ENCODE data around the gene DSC2. TPM values are rescaled to one million over a fixed set of nuclear protein-coding genes. Genes with fewer than 3 reads are reported as not detected.

Gene DSC2
- total RNA-seq, 1 experiment from 2014 or later: 33.4 TPM

DNA sequence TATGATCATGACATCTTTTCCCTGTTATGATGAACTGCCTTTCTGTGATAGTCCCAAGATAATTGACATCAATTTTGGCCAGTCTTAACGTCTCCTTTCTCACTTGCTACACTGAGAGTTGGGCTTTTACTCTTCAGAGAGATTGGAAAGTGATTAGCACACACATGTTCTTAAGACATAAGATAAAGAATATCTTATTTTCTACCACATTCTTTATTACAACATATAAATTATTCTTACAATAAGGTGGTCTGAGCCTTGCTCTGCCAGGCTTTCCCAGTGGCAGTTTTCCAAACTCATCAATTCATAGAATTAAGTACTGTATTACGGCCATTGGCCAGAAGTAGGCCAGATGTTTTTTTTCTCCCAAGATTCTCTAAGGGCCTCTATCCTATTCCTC, 54.0 kb downstream of the DSC2 start:
- H3K4me1 ChIP-seq (ENCODE audit: control insufficient read depth in 1 of 2, insufficient read depth in 2 of 2, low read length in 2 of 2): peaks cover 0 to 35% of the 10 kb centered on the region in 2 experiments; a peak in 2 of 4 replicates
- no peak for ATAC-seq
- no peaks in the 10 kb centered on the region for H3K27me3 ChIP-seq (ENCODE audit: insufficient read depth, low read length)
- H3K79me2 ChIP-seq (ENCODE audit: insufficient read depth, low read length): no peaks in the 10 kb centered on the region
- no peak overlapping the region for H3K27ac ChIP-seq (ENCODE audit: low read depth, low read length)
- H2AFZ ChIP-seq (ENCODE audit: low read depth, low read length, poor library complexity, severe bottlenecking): no peak overlapping the region
- ChIA-PET RAD21 (ENCODE audit: low non-redundant PET in 1 of 2, low total read pairs in 2 of 2, uncharacterized antibody in 2 of 2, unreplicated experiment in 2 of 2) (no interaction called here), POLR2A (no interaction called here), CTCF (no interaction called here)
- no peaks in the 10 kb centered on the region for H4K20me1 ChIP-seq (ENCODE audit: insufficient read depth)
- no peaks in the 10 kb centered on the region for H3K36me3 ChIP-seq (ENCODE audit: control insufficient read depth in 1 of 2, insufficient read depth in 2 of 2, low read length in 2 of 2)
- H3K9ac ChIP-seq (ENCODE audit: low read length): no peak overlapping the region
- H3K9me2 ChIP-seq (ENCODE audit: insufficient read depth): no peaks in the 10 kb centered on the region
- TF ChIP-seq FOSL1 (IDR thresholded peaks at IDR 0.05; ENCODE audit: low read depth): no peak
- H3K4me3 ChIP-seq (replicated peaks in 1 of 2; ENCODE audit: low read depth in 1 of 2, low read length in 2 of 2): no peak overlapping the region
- no peak for DNase-seq (ENCODE audit: low read depth, low spot score)
- intact Hi-C loops (cut with micrococcal nuclease): no loop called here
- BruUV-seq (replicated peaks): no TSS peak
- no peak overlapping the region for H3K4me2 ChIP-seq (ENCODE audit: low read length)
- H3K9me3 ChIP-seq (ENCODE audit: control insufficient read depth in 1 of 2, insufficient read depth in 1 of 2, low read depth in 1 of 2, low read length in 2 of 2): no peaks in the 10 kb centered on the region

DNA sequence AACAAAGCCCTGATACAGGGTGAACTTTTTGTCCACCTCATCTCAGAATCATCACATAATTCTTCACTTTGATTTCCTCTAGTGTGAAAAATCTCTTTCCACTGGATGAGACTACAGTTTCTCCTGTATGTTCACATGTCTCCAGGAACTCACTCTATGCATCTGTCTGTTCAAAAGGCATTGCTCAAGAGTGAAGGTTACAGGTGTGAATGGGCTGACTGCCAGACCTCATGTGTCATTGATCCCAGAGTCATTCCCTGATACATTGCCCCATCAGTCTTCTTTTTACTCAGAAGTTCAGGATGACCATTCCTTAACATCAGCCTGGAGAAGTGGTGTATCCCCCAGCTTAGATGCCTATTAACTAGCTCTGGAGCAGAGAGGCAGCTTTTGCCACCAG, 55.3 kb downstream of the DSC2 start:
- ChIA-PET RAD21 (ENCODE audit: low non-redundant PET in 1 of 2, low total read pairs in 2 of 2, uncharacterized antibody in 2 of 2, unreplicated experiment in 2 of 2) (no interaction called here), CTCF (no interaction called here), POLR2A (no interaction called here)
- H3K9ac ChIP-seq (ENCODE audit: low read length): no peak overlapping the region
- H3K27me3 ChIP-seq (ENCODE audit: insufficient read depth, low read length): no peaks in the 10 kb centered on the region
- intact Hi-C loops (cut with micrococcal nuclease): no loop called here
- H3K9me2 ChIP-seq (ENCODE audit: insufficient read depth): no peaks in the 10 kb centered on the region
- peak; percentile 51 for TF ChIP-seq CEBPB (IDR thresholded peaks at IDR 0.05; ENCODE audit: low read depth)
- no peak for TF ChIP-seq EZH2 (IDR thresholded peaks at IDR 0.05)
- H3K27ac ChIP-seq (ENCODE audit: low read depth, low read length): no peak overlapping the region
- H2AFZ ChIP-seq (ENCODE audit: low read depth, low read length, poor library complexity, severe bottlenecking): no peak overlapping the region
- H3K9me3 ChIP-seq (ENCODE audit: control insufficient read depth in 1 of 2, insufficient read depth in 1 of 2, low read depth in 1 of 2, low read length in 2 of 2): no peaks in the 10 kb centered on the region
- ATAC-seq (no peak), DNase-seq (ENCODE audit: low read depth, low spot score) (no peak)
- no peaks in the 10 kb centered on the region for H3K36me3 ChIP-seq (ENCODE audit: control insufficient read depth in 1 of 2, insufficient read depth in 2 of 2, low read length in 2 of 2)
- H3K79me2 ChIP-seq (ENCODE audit: insufficient read depth, low read length): no peaks in the 10 kb centered on the region
- H3K4me2 ChIP-seq (ENCODE audit: low read length): no peak overlapping the region
- no peaks in the 10 kb centered on the region for H4K20me1 ChIP-seq (ENCODE audit: insufficient read depth)
- H3K4me3 ChIP-seq (replicated peaks in 1 of 2; ENCODE audit: low read depth in 1 of 2, low read length in 2 of 2): no peak overlapping the region
- no TSS peak for BruUV-seq (replicated peaks)
- peaks cover 0 to 38% of the 10 kb centered on the region in 2 experiments; a peak in 2 of 4 replicates for H3K4me1 ChIP-seq (ENCODE audit: control insufficient read depth in 1 of 2, insufficient read depth in 2 of 2, low read length in 2 of 2)

DNA sequence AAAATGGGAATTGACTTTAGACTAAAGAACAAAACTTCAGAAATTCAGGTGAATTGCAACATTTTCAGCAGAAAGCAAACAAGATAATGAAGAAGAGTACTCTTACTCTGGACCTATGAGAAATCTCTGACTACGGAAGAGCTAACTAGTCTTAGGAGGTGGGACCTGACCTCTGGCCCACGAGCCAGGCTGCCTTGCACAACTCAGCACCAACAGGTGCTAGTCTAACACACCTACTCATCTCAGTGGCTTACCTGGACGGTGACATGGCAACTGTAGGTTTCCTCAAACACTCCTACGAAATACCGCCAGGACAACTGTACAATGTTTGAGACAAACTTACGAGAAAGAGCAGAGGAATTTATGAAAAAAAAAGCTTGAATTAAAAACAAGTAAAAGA, 56.6 kb downstream of the DSC2 start:
- peak overlapping the region; percentile 11 for H2AFZ ChIP-seq (ENCODE audit: low read depth, low read length, poor library complexity, severe bottlenecking)
- intact Hi-C loops (cut with micrococcal nuclease): no loop called here
- ChIA-PET CTCF (no interaction called here), RAD21 (ENCODE audit: low non-redundant PET in 1 of 2, low total read pairs in 2 of 2, uncharacterized antibody in 2 of 2, unreplicated experiment in 2 of 2) (no interaction called here), POLR2A (no interaction called here)
- H3K27me3 ChIP-seq (ENCODE audit: insufficient read depth, low read length): no peaks in the 10 kb centered on the region
- no peak overlapping the region for H3K27ac ChIP-seq (ENCODE audit: low read depth, low read length)
- ATAC-seq: no peak
- H3K4me1 ChIP-seq (ENCODE audit: control insufficient read depth in 1 of 2, insufficient read depth in 2 of 2, low read length in 2 of 2): peaks cover 0 to 38% of the 10 kb centered on the region in 2 experiments; a peak in 2 of 4 replicates
- no peak overlapping the region for H3K4me2 ChIP-seq (ENCODE audit: low read length)
- no peaks in the 10 kb centered on the region for H3K36me3 ChIP-seq (ENCODE audit: control insufficient read depth in 1 of 2, insufficient read depth in 2 of 2, low read length in 2 of 2)
- no peaks in the 10 kb centered on the region for H3K9me3 ChIP-seq (ENCODE audit: control insufficient read depth in 1 of 2, insufficient read depth in 1 of 2, low read depth in 1 of 2, low read length in 2 of 2)
- DNase-seq (ENCODE audit: low read depth, low spot score): no peak
- H4K20me1 ChIP-seq (ENCODE audit: insufficient read depth): no peaks in the 10 kb centered on the region
- no peak overlapping the region for H3K9ac ChIP-seq (ENCODE audit: low read length)
- BruUV-seq (replicated peaks): no TSS peak
- H3K79me2 ChIP-seq (ENCODE audit: insufficient read depth, low read length): 0 out of 2 replicates have a peak, but pooled peaks cover under 1% of the 10 kb centered on the region
- H3K4me3 ChIP-seq (replicated peaks in 1 of 2; ENCODE audit: low read depth in 1 of 2, low read length in 2 of 2): no peak overlapping the region
- no peaks in the 10 kb centered on the region for H3K9me2 ChIP-seq (ENCODE audit: insufficient read depth)
- TF ChIP-seq RAD21 (IDR thresholded peaks at IDR 0.05; ENCODE audit: low read depth): no peak
- no peak for TF ChIP-seq EGR1 (IDR thresholded peaks at IDR 0.05; ENCODE audit: low read depth)
- no peak for TF ChIP-seq ELF1 (IDR thresholded peaks at IDR 0.05; ENCODE audit: borderline replicate concordance, low read depth)
- TF ChIP-seq, protein P1, sequence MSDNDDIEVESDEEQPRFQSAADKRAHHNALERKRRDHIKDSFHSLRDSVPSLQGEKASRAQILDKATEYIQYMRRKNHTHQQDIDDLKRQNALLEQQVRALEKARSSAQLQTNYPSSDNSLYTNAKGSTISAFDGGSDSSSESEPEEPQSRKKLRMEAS (IDR thresholded peaks at IDR 0.05): no peak
- TF ChIP-seq, protein P2, sequence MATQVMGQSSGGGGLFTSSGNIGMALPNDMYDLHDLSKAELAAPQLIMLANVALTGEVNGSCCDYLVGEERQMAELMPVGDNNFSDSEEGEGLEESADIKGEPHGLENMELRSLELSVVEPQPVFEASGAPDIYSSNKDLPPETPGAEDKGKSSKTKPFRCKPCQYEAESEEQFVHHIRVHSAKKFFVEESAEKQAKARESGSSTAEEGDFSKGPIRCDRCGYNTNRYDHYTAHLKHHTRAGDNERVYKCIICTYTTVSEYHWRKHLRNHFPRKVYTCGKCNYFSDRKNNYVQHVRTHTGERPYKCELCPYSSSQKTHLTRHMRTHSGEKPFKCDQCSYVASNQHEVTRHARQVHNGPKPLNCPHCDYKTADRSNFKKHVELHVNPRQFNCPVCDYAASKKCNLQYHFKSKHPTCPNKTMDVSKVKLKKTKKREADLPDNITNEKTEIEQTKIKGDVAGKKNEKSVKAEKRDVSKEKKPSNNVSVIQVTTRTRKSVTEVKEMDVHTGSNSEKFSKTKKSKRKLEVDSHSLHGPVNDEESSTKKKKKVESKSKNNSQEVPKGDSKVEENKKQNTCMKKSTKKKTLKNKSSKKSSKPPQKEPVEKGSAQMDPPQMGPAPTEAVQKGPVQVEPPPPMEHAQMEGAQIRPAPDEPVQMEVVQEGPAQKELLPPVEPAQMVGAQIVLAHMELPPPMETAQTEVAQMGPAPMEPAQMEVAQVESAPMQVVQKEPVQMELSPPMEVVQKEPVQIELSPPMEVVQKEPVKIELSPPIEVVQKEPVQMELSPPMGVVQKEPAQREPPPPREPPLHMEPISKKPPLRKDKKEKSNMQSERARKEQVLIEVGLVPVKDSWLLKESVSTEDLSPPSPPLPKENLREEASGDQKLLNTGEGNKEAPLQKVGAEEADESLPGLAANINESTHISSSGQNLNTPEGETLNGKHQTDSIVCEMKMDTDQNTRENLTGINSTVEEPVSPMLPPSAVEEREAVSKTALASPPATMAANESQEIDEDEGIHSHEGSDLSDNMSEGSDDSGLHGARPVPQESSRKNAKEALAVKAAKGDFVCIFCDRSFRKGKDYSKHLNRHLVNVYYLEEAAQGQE (IDR thresholded peaks at IDR 0.05; ENCODE audit: low read depth): no peak
- TF ChIP-seq CBX3 (IDR thresholded peaks at IDR 0.05; ENCODE audit: low read depth): no peak
- no peak for TF ChIP-seq SIN3A (IDR thresholded peaks at IDR 0.05; ENCODE audit: low read depth)
- no peak for TF ChIP-seq POLR2AphosphoS5 (IDR thresholded peaks at IDR 0.05; ENCODE audit: low read depth, low read length)
- no peak for TF ChIP-seq JUND (IDR thresholded peaks at IDR 0.05)
- no peak for TF ChIP-seq ZNF274 (IDR thresholded peaks at IDR 0.05; ENCODE audit: low read depth, low read length)
